WTC11 (cell line): Measurements from ENCODE around the gene CLSTN2. TPM values are rescaled to one million over a fixed set of nuclear protein-coding genes. Genes with fewer than 3 reads are reported as not detected.

Experiments used
- ATAC-seq: fragments of 200-7000 bp; cut with Tn5 transposase; 2 replicates; pipeline ENCODE4 v1.10.0; 2021; ENCODE audit warnings: mild to moderate bottlenecking, moderate library complexity
- CTCF ChIA-PET: fragments of 300-600 bp; sonication (Branson Sonifier 250); formaldehyde crosslinking; loops from one replicate; lab custom pipeline; 2021; ENCODE audit warnings: antibody characterized with exemption; lab: Charles Lee
- POLR2A ChIA-PET: fragments of 350-600 bp; sonication (Branson Sonifier 250); formaldehyde crosslinking; loops from one replicate; lab custom pipeline; 2021; ENCODE audit warnings: antibody characterized with exemption; lab: Charles Lee
- DNase-seq: peaks from one replicate; pipeline ENCODE4 v3.0.0; 2021; ENCODE audit warnings: low spot score
- H3K27ac Mint-ChIP-seq: 2 replicates; pipeline ENCODE4 v1.8.0; 2021; ENCODE audit warnings: mixed read lengths
- H3K27me3 Mint-ChIP-seq: 2 replicates; pipeline ENCODE4 v1.8.0; 2021; ENCODE audit warnings: low read depth, mild to moderate bottlenecking, moderate library complexity, mixed read lengths
- H3K36me3 Mint-ChIP-seq: 2 replicates; pipeline ENCODE4 v1.8.0; 2021; ENCODE audit warnings: mixed read lengths
- H3K4me1 Mint-ChIP-seq: 2 replicates; pipeline ENCODE4 v1.8.0; 2022; ENCODE audit warnings: mixed read lengths
- H3K4me3 Mint-ChIP-seq: 2 replicates; pipeline ENCODE4 v1.8.0; 2021; ENCODE audit warnings: mild to moderate bottlenecking, moderate library complexity, mixed read lengths
- H3K9me3 Mint-ChIP-seq: 2 replicates; pipeline ENCODE4 v1.8.0; 2021; ENCODE audit warnings: mixed read lengths
- ATF1 ChIP-seq: sonication (generic); formaldehyde crosslinking; IDR thresholded peaks from 2 replicates; pipeline ENCODE4 v1.8.1; 2023; ENCODE audit warnings: mild to moderate bottlenecking, moderate library complexity, missing genetic modification reagents
- CBFB ChIP-seq: sonication (generic); formaldehyde crosslinking; IDR thresholded peaks from 2 replicates; pipeline ENCODE4 v1.8.1; 2022; ENCODE audit warnings: mild to moderate bottlenecking, low read depth, missing genetic modification reagents
- ESRRA ChIP-seq: sonication (generic); formaldehyde crosslinking; IDR thresholded peaks from 2 replicates; pipeline ENCODE4 v1.8.1; 2022; ENCODE audit warnings: mild to moderate bottlenecking, missing genetic modification reagents, borderline replicate concordance
- HMGA2 ChIP-seq: fragments of 250-450 bp; sonication (Bioruptor Pico); IDR thresholded peaks from 2 replicates; pipeline ENCODE4 v1.4.0; 2021; ENCODE audit warnings: mild to moderate bottlenecking, moderate library complexity
- IRF2 ChIP-seq: sonication (generic); formaldehyde crosslinking; IDR thresholded peaks from 2 replicates; pipeline ENCODE4 v1.8.0; 2022; ENCODE audit warnings: low read depth, missing genetic modification reagents, borderline replicate concordance
- MAX ChIP-seq: sonication (generic); formaldehyde crosslinking; IDR thresholded peaks from 2 replicates; pipeline ENCODE4 v1.8.0; 2022; ENCODE audit warnings: mild to moderate bottlenecking, missing genetic modification reagents
- NFE2L1 ChIP-seq: sonication (generic); formaldehyde crosslinking; IDR thresholded peaks from 2 replicates; pipeline ENCODE4 v1.8.1; 2023; ENCODE audit warnings: missing genetic modification reagents
- NR1H2 ChIP-seq: sonication (generic); formaldehyde crosslinking; IDR thresholded peaks from 2 replicates; pipeline ENCODE4 v1.9.0; 2021; ENCODE audit warnings: mild to moderate bottlenecking, moderate library complexity, missing genetic modification reagents
- PREB ChIP-seq: sonication (generic); formaldehyde crosslinking; IDR thresholded peaks from 2 replicates; pipeline ENCODE4 v1.8.1; 2022; ENCODE audit warnings: mild to moderate bottlenecking, missing genetic modification reagents, moderate library complexity, borderline replicate concordance
- PRRX2 ChIP-seq: fragments of 250-450 bp; sonication (Bioruptor Pico); IDR thresholded peaks from 2 replicates; pipeline ENCODE4 v1.8.0; 2021; ENCODE audit warnings: mild to moderate bottlenecking
- USF2 ChIP-seq: sonication (generic); formaldehyde crosslinking; IDR thresholded peaks from 2 replicates; pipeline ENCODE4 v1.8.1; 2023; ENCODE audit warnings: mild to moderate bottlenecking, missing genetic modification reagents, moderate library complexity
- ZNF121 ChIP-seq: sonication (generic); formaldehyde crosslinking; IDR thresholded peaks from 2 replicates; pipeline ENCODE4 v1.8.0; 2023; ENCODE audit warnings: missing genetic modification reagents
- ZNF232 ChIP-seq: sonication (generic); formaldehyde crosslinking; IDR thresholded peaks from 2 replicates; pipeline ENCODE4 v1.8.0; 2022; ENCODE audit warnings: mild to moderate bottlenecking, missing genetic modification reagents
- ZNF416 ChIP-seq: fragments of 250-450 bp; sonication (Bioruptor Pico); IDR thresholded peaks from 2 replicates; pipeline ENCODE4 v1.9.0; 2021; ENCODE audit warnings: mild to moderate bottlenecking, inconsistent platforms
- ZNF671 ChIP-seq: fragments of 250-450 bp; sonication (Bioruptor Pico); IDR thresholded peaks from 2 replicates; pipeline ENCODE4 v1.8.0; 2021; ENCODE audit warnings: mild to moderate bottlenecking
- total RNA-seq: library from RNA; stranded (reverse); gene quantifications from 3 replicates; pipeline ENCODE4 v1.2.3, GENCODE V29; 2021
- TF ChIP-seq, protein P1 (sequence below): sonication (generic); formaldehyde crosslinking; IDR thresholded peaks from 2 replicates; pipeline ENCODE4 v1.8.0; 2022; ENCODE audit warnings: mild to moderate bottlenecking, missing genetic modification reagents
- TF ChIP-seq, protein P2 (sequence below): sonication (generic); formaldehyde crosslinking; IDR thresholded peaks from 2 replicates; pipeline ENCODE4 v1.8.1; 2023; ENCODE audit warnings: mild to moderate bottlenecking, missing genetic modification reagents
- TF ChIP-seq, protein P3 (sequence below): sonication (generic); formaldehyde crosslinking; IDR thresholded peaks from 2 replicates; pipeline ENCODE4 v1.8.1; 2023; ENCODE audit warnings: mild to moderate bottlenecking, missing genetic modification reagents
- TF ChIP-seq, protein P4 (sequence below): sonication (generic); formaldehyde crosslinking; IDR thresholded peaks from 2 replicates; pipeline ENCODE4 v1.8.1; 2023; ENCODE audit warnings: mild to moderate bottlenecking, moderate library complexity, missing genetic modification reagents
- TF ChIP-seq, protein P5 (sequence below): fragments of 250-450 bp; sonication (Bioruptor Pico); IDR thresholded peaks from 2 replicates; pipeline ENCODE4 v2.1.2; 2022; ENCODE audit warnings: mild to moderate bottlenecking, moderate library complexity

Gene CLSTN2
- total RNA-seq, 1 experiment from 2014 or later = 0.35 TPM

- TF ChIP-seq, protein P1, sequence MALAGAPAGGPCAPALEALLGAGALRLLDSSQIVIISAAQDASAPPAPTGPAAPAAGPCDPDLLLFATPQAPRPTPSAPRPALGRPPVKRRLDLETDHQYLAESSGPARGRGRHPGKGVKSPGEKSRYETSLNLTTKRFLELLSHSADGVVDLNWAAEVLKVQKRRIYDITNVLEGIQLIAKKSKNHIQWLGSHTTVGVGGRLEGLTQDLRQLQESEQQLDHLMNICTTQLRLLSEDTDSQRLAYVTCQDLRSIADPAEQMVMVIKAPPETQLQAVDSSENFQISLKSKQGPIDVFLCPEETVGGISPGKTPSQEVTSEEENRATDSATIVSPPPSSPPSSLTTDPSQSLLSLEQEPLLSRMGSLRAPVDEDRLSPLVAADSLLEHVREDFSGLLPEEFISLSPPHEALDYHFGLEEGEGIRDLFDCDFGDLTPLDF (CRISPR knock-in tag) = no peak
These were observed 52.9 kb downstream of the CLSTN2 start (continued) for GRCh38 chr3:139987908-139988307.

DNA sequence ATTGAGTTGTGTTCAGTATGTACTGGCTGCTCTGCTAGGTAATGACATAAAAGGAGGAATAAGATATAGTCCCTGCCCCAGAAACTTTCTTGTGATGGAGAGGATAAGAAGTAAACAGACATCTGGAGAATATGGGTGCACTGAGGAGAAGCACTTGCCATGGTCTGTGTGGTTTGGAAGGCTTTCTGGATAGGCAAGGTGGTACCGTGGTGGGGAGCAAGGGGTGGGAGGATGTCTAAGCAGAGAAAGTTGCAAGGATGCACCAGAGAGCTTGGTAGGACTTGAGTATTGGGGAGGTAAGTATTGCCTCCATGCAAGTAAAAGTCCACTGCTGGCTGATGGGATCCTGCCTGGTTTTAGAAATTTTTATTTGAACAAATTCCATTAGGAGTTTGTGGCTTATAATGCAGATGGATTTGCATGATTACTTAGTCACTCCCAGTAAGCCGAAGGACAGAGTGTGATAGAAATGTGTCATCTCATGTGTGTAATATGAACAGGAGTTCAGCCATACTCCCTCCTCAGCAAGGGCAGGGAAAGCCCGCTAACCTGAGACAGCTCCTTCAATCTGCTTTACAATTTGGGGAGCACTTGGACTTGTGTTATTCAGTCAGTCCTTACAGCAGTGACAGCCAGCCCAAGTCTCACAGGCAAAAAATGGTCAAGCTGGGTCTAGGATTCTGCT lies 53.6 kb downstream of the CLSTN2 start:
- TF ChIP-seq, protein P2, sequence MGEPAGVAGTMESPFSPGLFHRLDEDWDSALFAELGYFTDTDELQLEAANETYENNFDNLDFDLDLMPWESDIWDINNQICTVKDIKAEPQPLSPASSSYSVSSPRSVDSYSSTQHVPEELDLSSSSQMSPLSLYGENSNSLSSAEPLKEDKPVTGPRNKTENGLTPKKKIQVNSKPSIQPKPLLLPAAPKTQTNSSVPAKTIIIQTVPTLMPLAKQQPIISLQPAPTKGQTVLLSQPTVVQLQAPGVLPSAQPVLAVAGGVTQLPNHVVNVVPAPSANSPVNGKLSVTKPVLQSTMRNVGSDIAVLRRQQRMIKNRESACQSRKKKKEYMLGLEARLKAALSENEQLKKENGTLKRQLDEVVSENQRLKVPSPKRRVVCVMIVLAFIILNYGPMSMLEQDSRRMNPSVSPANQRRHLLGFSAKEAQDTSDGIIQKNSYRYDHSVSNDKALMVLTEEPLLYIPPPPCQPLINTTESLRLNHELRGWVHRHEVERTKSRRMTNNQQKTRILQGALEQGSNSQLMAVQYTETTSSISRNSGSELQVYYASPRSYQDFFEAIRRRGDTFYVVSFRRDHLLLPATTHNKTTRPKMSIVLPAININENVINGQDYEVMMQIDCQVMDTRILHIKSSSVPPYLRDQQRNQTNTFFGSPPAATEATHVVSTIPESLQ (CRISPR knock-in tag) = no peak
- TF ChIP-seq HMGA2 (CRISPR knock-in tag) (no peak), ATF1 (CRISPR knock-in tag) (no peak), ESRRA (CRISPR knock-in tag) (no peak), USF2 (CRISPR knock-in tag) (no peak), MAX (CRISPR knock-in tag) (no peak), NR1H2 (no peak), ZNF232 (no peak), ZNF121 (CRISPR knock-in tag) (no peak), PRRX2 (CRISPR knock-in tag) (no peak), IRF2 (CRISPR knock-in tag) (no peak), ZNF416 (no peak), CBFB (CRISPR knock-in tag) (no peak), ZNF671 (CRISPR knock-in tag) (no peak)
- TF ChIP-seq, protein P3, sequence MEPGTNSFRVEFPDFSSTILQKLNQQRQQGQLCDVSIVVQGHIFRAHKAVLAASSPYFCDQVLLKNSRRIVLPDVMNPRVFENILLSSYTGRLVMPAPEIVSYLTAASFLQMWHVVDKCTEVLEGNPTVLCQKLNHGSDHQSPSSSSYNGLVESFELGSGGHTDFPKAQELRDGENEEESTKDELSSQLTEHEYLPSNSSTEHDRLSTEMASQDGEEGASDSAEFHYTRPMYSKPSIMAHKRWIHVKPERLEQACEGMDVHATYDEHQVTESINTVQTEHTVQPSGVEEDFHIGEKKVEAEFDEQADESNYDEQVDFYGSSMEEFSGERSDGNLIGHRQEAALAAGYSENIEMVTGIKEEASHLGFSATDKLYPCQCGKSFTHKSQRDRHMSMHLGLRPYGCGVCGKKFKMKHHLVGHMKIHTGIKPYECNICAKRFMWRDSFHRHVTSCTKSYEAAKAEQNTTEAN = no peak
- TF ChIP-seq, protein P4, sequence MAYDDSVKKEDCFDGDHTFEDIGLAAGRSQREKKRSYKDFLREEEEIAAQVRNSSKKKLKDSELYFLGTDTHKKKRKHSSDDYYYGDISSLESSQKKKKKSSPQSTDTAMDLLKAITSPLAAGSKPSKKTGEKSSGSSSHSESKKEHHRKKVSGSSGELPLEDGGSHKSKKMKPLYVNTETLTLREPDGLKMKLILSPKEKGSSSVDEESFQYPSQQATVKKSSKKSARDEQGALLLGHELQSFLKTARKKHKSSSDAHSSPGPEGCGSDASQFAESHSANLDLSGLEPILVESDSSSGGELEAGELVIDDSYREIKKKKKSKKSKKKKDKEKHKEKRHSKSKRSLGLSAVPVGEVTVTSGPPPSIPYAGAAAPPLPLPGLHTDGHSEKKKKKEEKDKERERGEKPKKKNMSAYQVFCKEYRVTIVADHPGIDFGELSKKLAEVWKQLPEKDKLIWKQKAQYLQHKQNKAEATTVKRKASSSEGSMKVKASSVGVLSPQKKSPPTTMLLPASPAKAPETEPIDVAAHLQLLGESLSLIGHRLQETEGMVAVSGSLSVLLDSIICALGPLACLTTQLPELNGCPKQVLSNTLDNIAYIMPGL (CRISPR knock-in tag) = no peak
- CTCF ChIA-PET = no interaction called here
- Mint-ChIP-seq H3K9me3 (no peaks in the 10 kb centered on the region), H3K27ac (no peak overlapping the region), H3K27me3 (no peaks in the 10 kb centered on the region; the same call in 1 of the 2 replicates), H3K4me1 (peaks cover 3% of the 10 kb centered on the region; the same call in 1 of the 2 replicates), H3K4me3 (no peak overlapping the region), H3K36me3 (no peaks in the 10 kb centered on the region)
- DNase-seq (no peak), ATAC-seq (no peak)
- POLR2A ChIA-PET = no interaction called here

GRCh38 chr3:139994891-139995290 lies 59.9 kb downstream of the CLSTN2 start:
- no peaks in the 10 kb centered on the region for H3K4me1 Mint-ChIP-seq
- no peaks in the 10 kb centered on the region for H3K9me3 Mint-ChIP-seq
- no peak overlapping the region for H3K4me3 Mint-ChIP-seq
- ChIA-PET POLR2A (no interaction called here), CTCF (no interaction called here)
- DNase-seq = no peak
- H3K27ac Mint-ChIP-seq = no peak overlapping the region
- no peaks in the 10 kb centered on the region for H3K36me3 Mint-ChIP-seq
- TF ChIP-seq NFE2L1 = no peak
- TF ChIP-seq, protein P5, sequence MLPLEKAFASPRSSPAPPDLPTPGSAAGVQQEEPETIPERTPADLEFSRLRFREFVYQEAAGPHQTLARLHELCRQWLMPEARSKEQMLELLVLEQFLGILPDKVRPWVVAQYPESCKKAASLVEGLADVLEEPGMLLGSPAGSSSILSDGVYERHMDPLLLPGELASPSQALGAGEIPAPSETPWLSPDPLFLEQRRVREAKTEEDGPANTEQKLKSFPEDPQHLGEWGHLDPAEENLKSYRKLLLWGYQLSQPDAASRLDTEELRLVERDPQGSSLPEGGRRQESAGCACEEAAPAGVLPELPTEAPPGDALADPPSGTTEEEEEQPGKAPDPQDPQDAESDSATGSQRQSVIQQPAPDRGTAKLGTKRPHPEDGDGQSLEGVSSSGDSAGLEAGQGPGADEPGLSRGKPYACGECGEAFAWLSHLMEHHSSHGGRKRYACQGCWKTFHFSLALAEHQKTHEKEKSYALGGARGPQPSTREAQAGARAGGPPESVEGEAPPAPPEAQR (CRISPR knock-in tag) = no peak
- no peak for TF ChIP-seq PREB (CRISPR knock-in tag)
- no peak for ATAC-seq
- H3K27me3 Mint-ChIP-seq = peaks cover 3% of the 10 kb centered on the region; the same call in 1 of the 2 replicates
